DOHH2 (cell line): ENCODE results near the gene PTX4.

Experiments
- CTCF ChIP-seq: fragments of 200-600 bp; sonication (generic); IDR thresholded peaks from one replicate; pipeline ENCODE4 v1.5.1; 2014; ENCODE audit warnings: antibody characterized with exemption, mild to moderate bottlenecking, low read depth, low read length; ENCODE audit not compliant: poor library complexity, severe bottlenecking
- EZH2phosphoT487 ChIP-seq: fragments of 200-600 bp; sonication (generic); IDR thresholded peaks from 2 replicates; pipeline ENCODE4 v1.6.1; 2017; ENCODE audit warnings: borderline replicate concordance, mild to moderate bottlenecking, antibody characterized with exemption, low read length, moderate library complexity, mixed read lengths

GRCh38 chr16:1466054-1466453 is 22.7 kb downstream of the PTX4 start:
- TF ChIP-seq CTCF: no peak
- TF ChIP-seq EZH2phosphoT487: no peak
